GM12865 (cell line): ENCODE results near the gene ACVR2B.

Experiments
- DNase-seq: peaks from one replicate; pipeline ENCODE4 v3.0.0; 2010; ENCODE audit warnings: low read depth
- H3K4me3 ChIP-seq: 2 replicates; pipeline ENCODE4 v1.5.1; 2011; ENCODE audit warnings: mild to moderate bottlenecking, low read depth, low read length, control low read depth
- TF ChIP-seq, protein P1 (sequence below): IDR thresholded peaks from 2 replicates; pipeline ENCODE4 v1.5.1; 2011; ENCODE audit warnings: low read length, control low read depth, low read depth, inconsistent platforms; ENCODE audit not compliant: insufficient read depth; ENCODE audit errors: missing control alignments

ACVR2B gene

DNA sequence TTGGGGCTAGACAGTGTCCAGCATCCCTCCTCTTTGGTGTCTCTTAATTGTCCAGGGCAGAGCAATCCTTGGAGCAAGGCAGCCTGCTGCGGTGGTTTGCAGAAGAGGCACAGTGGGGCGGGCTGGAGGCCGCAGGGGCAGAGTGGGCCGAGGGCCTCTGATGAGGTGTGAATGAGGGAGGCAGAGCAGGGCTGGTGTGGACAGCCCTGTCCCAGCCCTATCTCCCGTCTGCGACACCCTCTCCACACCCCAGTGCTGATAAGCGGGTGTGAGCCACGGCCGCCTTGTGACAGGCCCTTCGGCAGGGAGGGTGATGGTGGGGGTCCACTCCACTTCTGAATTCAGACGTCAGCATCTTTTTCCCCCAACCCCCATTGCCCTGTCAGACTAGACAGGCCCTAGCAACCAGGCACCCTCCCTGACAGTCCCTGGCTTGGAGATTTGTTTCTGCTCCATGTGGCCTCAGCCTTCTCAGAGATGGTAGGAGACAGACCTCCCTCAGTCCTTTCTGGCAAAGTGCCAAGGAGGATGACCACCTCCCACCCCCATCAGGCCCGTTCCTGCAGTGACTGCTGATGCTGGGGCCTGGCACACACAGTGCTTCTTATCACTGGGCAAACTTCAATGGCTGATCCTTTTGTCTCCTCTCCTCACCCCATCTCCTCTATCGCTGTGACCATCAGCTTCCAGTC, 79.7 kb downstream of the ACVR2B start:
- TF ChIP-seq, protein P1, sequence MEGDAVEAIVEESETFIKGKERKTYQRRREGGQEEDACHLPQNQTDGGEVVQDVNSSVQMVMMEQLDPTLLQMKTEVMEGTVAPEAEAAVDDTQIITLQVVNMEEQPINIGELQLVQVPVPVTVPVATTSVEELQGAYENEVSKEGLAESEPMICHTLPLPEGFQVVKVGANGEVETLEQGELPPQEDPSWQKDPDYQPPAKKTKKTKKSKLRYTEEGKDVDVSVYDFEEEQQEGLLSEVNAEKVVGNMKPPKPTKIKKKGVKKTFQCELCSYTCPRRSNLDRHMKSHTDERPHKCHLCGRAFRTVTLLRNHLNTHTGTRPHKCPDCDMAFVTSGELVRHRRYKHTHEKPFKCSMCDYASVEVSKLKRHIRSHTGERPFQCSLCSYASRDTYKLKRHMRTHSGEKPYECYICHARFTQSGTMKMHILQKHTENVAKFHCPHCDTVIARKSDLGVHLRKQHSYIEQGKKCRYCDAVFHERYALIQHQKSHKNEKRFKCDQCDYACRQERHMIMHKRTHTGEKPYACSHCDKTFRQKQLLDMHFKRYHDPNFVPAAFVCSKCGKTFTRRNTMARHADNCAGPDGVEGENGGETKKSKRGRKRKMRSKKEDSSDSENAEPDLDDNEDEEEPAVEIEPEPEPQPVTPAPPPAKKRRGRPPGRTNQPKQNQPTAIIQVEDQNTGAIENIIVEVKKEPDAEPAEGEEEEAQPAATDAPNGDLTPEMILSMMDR: no peak
- no peak for DNase-seq
- no peak overlapping the region for H3K4me3 ChIP-seq

DNA sequence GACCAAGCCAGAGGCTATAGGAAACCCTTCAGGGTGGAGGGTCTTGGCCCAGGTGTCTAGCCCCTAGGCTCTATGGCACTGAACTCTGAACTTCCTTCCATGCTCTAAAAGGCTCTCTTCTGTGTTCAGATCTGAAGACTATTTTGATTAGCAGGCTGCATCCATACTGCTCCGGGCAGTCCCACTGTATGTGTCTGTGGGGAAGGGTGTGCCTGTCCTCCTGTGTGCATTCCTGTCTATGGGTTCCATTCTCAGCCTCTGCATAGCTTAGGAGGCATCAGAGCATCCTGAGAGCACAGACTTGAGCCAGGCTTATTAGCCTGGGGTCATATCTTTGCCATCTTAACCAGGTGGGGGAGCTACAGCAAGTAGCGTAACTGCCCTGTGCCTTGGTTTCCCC, 80.5 kb downstream of the ACVR2B start:
- DNase-seq: no peak
- TF ChIP-seq, protein P1: no peak
- H3K4me3 ChIP-seq: no peak overlapping the region

DNA sequence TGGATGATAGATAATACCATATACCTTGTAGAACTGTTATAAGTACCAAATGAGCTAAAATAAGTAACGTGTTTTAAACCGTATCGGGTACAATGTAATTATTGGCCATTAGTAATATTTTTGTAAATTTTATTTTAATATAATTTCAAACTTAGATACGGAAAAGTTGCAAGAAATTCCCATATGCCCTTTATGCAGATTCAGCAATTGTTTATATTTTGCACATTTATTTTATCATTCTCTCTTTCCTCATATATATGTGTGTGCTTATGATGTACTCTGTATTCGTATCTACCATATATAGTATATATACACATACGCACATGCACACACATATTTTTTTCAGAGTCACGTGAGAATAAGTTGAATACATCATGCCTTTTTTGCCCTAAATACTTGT, 80.9 kb downstream of the ACVR2B start:
- TF ChIP-seq, protein P1: no peak
- DNase-seq: no peak
- H3K4me3 ChIP-seq: no peak overlapping the region

DNA sequence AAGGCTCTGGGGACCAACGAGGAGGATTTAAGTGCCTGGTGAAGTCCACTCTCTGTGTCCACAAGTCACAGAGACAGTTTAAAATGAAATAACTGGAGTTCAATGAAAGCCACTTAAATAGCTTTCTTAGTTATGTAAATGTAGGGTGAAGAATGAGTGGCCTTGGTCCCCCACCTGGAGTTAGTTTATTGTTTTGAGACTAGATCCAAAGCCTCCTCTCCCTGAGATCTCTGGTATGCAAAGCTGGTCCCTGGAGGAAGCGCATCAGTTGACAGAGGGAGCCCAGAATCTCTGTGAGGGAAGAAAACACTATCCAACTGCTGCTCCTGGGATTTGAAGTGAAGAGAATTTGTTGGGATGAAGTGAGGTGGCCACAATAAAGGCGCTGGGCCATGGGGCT, 83.0 kb downstream of the ACVR2B start:
- no peak overlapping the region for H3K4me3 ChIP-seq
- TF ChIP-seq, protein P1: no peak
- no peak for DNase-seq

DNA sequence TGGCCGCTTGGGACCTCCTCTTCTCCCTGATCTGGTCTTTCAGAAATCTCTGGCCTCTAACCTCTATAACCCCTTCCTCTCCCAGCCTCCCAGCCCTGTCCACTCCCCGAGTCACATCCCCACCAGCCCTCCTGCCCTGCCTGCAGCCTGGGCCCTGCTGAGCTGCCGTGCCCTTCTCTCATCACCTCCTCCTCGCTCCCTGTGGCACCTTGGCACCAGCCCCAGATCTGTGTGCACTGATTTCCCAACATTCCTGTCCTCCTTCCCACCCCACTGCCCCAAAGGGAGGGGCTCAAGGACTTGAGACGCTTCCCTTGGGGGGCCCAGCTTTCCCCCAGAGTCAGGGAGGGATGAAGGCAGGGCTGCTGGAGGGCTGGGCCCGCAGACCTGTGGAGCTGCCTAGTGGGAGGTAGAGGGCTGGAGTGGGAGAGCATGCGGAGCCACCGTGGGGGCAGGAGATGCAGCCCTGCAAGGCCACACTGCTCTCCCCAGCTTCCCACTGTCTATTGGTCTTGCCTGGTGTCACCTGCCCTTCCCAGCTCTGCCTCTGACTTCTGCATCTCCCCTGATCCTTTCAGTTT, 85.2 kb downstream of the ACVR2B start:
- TF ChIP-seq, protein P1: no peak
- no peak for DNase-seq
- H3K4me3 ChIP-seq: no peak overlapping the region

DNA sequence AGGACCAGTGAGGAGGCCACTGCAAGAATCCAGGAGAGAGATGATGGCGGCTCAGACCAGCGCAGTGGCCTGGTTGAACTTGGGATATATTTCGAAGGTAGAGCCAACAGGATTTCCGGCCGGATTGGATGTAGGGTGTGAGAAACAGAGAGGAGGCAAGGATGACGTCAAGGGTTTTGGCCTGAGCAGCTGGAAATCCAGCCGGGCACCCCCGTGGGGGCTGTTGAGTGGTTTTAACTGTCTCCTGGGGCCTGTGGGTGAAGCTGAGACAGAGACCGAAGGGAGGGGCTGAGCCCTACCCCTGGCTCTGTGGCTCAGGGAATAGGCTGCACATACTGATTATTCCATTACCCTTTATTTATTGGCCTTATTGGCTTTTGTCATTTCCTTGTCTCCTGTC, 88.1 kb downstream of the ACVR2B start:
- DNase-seq: no peak
- no peak overlapping the region for H3K4me3 ChIP-seq
- TF ChIP-seq, protein P1: no peak
